Measurements from ENCODE around the gene ART3.

The ART3 gene

GRCh38 chr4:76144546-76144945 is 70.0 kb downstream of the ART3 start:
- TF ChIP-seq CTCF (conservative IDR thresholded peaks at IDR 0.05; ENCODE audit: control insufficient read depth, insufficient read depth, low read depth, low read length): no peak
- H3K4me3 ChIP-seq (ENCODE audit: control insufficient read depth, low read depth, low read length): no peak overlapping the region
- DNase-seq (ENCODE audit: low read depth): no peak

DNA sequence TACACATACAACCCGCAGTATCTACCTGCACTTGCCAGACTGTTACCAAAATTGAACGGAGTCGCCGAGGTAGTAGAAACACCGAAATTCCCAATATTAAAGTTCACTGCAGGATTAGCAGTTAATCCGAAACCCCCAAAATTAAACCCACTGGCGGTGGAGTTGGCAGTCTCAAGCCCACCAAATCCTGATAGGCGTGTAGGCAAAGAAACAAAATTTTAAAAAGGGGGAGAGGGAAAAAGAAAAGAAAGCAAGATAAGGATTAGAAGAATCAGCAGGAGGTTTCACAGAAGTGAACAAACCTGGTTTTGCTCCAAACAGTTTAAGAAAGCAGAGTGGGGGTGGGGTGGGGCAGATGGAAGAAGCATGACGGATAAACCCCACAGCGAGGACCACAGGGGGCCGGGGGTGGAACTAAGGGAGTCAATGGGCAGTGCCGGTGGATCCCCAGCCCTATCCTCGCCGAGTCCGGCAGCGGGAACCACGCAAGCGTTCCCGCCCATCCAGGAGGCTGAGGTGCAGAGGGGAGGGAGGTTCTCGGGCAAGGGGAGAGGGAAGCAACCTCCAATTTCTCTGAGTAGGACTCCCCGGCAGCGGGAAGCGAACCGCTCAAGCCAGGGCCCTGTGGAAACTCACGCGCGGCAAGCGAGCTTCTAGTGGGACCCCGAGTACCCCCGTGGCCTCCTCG is 73.1 kb downstream of the ART3 start:
- DNase-seq (ENCODE audit: low read depth): peak; percentile 83
- H3K4me3 ChIP-seq (ENCODE audit: control insufficient read depth, low read depth, low read length): peak overlapping the region; percentile 81
- no peak for TF ChIP-seq CTCF (conservative IDR thresholded peaks at IDR 0.05; ENCODE audit: control insufficient read depth, insufficient read depth, low read depth, low read length)

- DNase-seq (ENCODE audit: low read depth): peak; percentile 95
- H3K4me3 ChIP-seq (ENCODE audit: control insufficient read depth, low read depth, low read length): peak within 1 kb of the TSS; percentile 81
- no peak for TF ChIP-seq CTCF (conservative IDR thresholded peaks at IDR 0.05; ENCODE audit: control insufficient read depth, insufficient read depth, low read depth, low read length)
These were observed 73.8 kb downstream of the ART3 start, which contains the start of gene NUP54 for GRCh38 chr4:76148142-76148865. Gene NUP54 (minus strand): TSS chr4:76148397. CDS start chr4:76148374, 23 bp downstream.

GRCh38 chr4:76153356-76153755 is 78.8 kb downstream of the ART3 start:
- H3K4me3 ChIP-seq (ENCODE audit: control insufficient read depth, low read depth, low read length): no peak overlapping the region
- TF ChIP-seq CTCF (conservative IDR thresholded peaks at IDR 0.05; ENCODE audit: control insufficient read depth, insufficient read depth, low read depth, low read length): no peak
- no peak for DNase-seq (ENCODE audit: low read depth)

DNA sequence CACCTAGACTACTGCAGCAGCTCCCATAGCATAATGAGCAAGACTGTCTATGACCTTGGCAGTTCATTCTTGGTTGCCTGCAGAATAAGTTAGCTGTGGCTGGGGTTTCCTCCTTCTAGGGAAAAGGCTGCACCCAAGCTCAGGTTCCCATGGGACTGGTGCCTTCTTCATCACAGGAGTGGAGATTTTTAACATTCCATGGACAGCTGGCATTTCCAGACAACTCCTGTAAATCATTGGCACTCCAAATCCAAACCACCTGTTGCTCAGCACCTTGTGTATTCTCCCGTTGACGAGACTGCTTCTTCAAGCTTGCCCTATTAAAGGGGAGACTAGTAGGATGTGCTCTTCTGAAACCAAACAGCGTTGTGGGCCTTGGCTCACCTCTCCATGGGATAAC is 81.5 kb downstream of the ART3 start:
- no peak for DNase-seq (ENCODE audit: low read depth)
- H3K4me3 ChIP-seq (ENCODE audit: control insufficient read depth, low read depth, low read length): no peak overlapping the region
- TF ChIP-seq CTCF (conservative IDR thresholded peaks at IDR 0.05; ENCODE audit: control insufficient read depth, insufficient read depth, low read depth, low read length): no peak

- TF ChIP-seq CTCF (conservative IDR thresholded peaks at IDR 0.05; ENCODE audit: control insufficient read depth, insufficient read depth, low read depth, low read length): no peak
- no peak overlapping the region for H3K4me3 ChIP-seq (ENCODE audit: control insufficient read depth, low read depth, low read length)
- DNase-seq (ENCODE audit: low read depth): no peak
These were observed 82.1 kb downstream of the ART3 start for GRCh38 chr4:76156635-76157034.

Measured in fibroblast of mammary gland (primary cell).